ENCODE results near the gene ESF1. TPM values are rescaled to one million over a fixed set of nuclear protein-coding genes. Genes with fewer than 3 reads are reported as not detected.

ESF1 gene
- total RNA-seq, 1 experiment from 2014 or later: 22.7 TPM

GRCh38 chr20:13771853-13772453 is 12.8 kb downstream of the ESF1 start:
- no TSS peak for BruUV-seq (replicated peaks)
- Mint-ChIP-seq H3K27ac (ENCODE audit: unreplicated experiment) (no peak overlapping the region), H3K9me3 (ENCODE audit: unreplicated experiment) (peaks cover 2% of the 10 kb centered on the region), H3K36me3 (ENCODE audit: insufficient read depth, unreplicated experiment) (peaks cover 75% of the 10 kb centered on the region), H3K27me3 (ENCODE audit: insufficient read depth, unreplicated experiment) (no peaks in the 10 kb centered on the region), H3K4me3 (ENCODE audit: unreplicated experiment) (no peak overlapping the region), H3K4me1 (ENCODE audit: low read depth, unreplicated experiment) (no peaks in the 10 kb centered on the region)
- intact Hi-C loops (cut with micrococcal nuclease; ENCODE audit: unreplicated experiment): loop anchor here (1.0 to 5.0 kb wide), 4 partner anchors 162 to 845 kb away; no protein-coding TSS in a partner anchor
- no peak for DNase-seq
- Histone ChIP-seq H3K36me3 (ENCODE audit: control insufficient read depth, insufficient read depth, low read length) (no peaks in the 10 kb centered on the region; the same call in 1 of the 2 replicates), H3K4me1 (no peaks in the 10 kb centered on the region; the same call in 1 of the 2 replicates), H3K9me3 (no peaks in the 10 kb centered on the region), H3K27me3 (replicated peaks; ENCODE audit: control insufficient read depth, insufficient read depth, low read length) (no peaks in the 10 kb centered on the region), H3K4me3 (ENCODE audit: low read depth, low read length) (no peak overlapping the region)
- ChIA-PET POLR2A (interaction anchor here (0.5 to 0.7 kb wide), 3 partner anchors 83 to 551 kb away, joined by 3 to 6 read pairs (median 3); partner anchors contain the start of gene ISM1), CTCF (interaction anchor here (0.6 to 2.0 kb wide), 8 partner anchors 9 to 313 kb away, joined by 3 to 8 read pairs (median 3); partner anchors contain the start of genes ESF1 and NDUFAF5)
- TF ChIP-seq, protein P1, sequence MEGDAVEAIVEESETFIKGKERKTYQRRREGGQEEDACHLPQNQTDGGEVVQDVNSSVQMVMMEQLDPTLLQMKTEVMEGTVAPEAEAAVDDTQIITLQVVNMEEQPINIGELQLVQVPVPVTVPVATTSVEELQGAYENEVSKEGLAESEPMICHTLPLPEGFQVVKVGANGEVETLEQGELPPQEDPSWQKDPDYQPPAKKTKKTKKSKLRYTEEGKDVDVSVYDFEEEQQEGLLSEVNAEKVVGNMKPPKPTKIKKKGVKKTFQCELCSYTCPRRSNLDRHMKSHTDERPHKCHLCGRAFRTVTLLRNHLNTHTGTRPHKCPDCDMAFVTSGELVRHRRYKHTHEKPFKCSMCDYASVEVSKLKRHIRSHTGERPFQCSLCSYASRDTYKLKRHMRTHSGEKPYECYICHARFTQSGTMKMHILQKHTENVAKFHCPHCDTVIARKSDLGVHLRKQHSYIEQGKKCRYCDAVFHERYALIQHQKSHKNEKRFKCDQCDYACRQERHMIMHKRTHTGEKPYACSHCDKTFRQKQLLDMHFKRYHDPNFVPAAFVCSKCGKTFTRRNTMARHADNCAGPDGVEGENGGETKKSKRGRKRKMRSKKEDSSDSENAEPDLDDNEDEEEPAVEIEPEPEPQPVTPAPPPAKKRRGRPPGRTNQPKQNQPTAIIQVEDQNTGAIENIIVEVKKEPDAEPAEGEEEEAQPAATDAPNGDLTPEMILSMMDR (IDR thresholded peaks at IDR 0.05; ENCODE audit: insufficient read depth in 1 of 2, low read depth in 1 of 2, low read length in 1 of 2, severe bottlenecking in 1 of 2, unreplicated experiment in 1 of 2): peak in 1 of 2 experiments; percentile 60

DNA sequence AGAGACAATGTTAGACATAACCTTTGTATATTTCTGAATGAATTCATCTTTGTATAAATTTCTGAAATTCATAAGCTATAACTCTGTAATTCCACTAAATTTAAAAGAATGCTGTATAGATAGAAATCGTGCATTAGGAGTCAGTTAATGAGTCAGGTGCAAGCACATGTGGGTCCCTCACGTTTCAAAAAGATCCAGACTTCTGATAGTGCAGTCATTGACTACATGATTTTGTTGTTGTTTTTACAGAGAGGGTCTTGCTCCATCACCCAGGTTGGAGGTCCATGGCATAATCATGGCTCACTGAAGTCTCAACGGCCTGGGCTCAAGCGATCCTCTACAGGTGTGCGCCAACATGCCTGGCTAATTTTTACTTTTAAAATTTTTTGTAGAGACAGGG is 14.6 kb downstream of the ESF1 start:
- Mint-ChIP-seq H3K27ac (ENCODE audit: unreplicated experiment) (no peak overlapping the region), H3K27me3 (ENCODE audit: insufficient read depth, unreplicated experiment) (no peaks in the 10 kb centered on the region), H3K4me1 (ENCODE audit: low read depth, unreplicated experiment) (no peaks in the 10 kb centered on the region), H3K36me3 (ENCODE audit: insufficient read depth, unreplicated experiment) (peaks cover 80% of the 10 kb centered on the region), H3K9me3 (ENCODE audit: unreplicated experiment) (peaks cover 17% of the 10 kb centered on the region), H3K4me3 (ENCODE audit: unreplicated experiment) (no peak overlapping the region)
- TF ChIP-seq, protein P1 (IDR thresholded peaks at IDR 0.05; ENCODE audit: insufficient read depth in 1 of 2, low read depth in 1 of 2, low read length in 1 of 2, severe bottlenecking in 1 of 2, unreplicated experiment in 1 of 2): no peak
- H3K4me1 ChIP-seq: no peaks in the 10 kb centered on the region; the same call in 1 of the 2 replicates
- no peaks in the 10 kb centered on the region; the same call in 1 of the 2 replicates for H3K36me3 ChIP-seq (ENCODE audit: control insufficient read depth, insufficient read depth, low read length)
- ChIA-PET CTCF (no interaction called here), POLR2A (interaction anchor here (0.6 kb wide), 1 partner anchor 132 kb away, joined by 3 read pairs; no protein-coding TSS in a partner anchor)
- H3K9me3 ChIP-seq: peaks cover 5% of the 10 kb centered on the region; the same call in 1 of the 2 replicates
- intact Hi-C loops (cut with micrococcal nuclease; ENCODE audit: unreplicated experiment): loop anchor here (5.0 kb wide), 3 partner anchors 653 to 843 kb away; no protein-coding TSS in a partner anchor
- no peak for DNase-seq
- H3K27me3 ChIP-seq (replicated peaks; ENCODE audit: control insufficient read depth, insufficient read depth, low read length): no peaks in the 10 kb centered on the region
- no TSS peak for BruUV-seq (replicated peaks)
- H3K4me3 ChIP-seq (ENCODE audit: low read depth, low read length): no peak overlapping the region

DNA sequence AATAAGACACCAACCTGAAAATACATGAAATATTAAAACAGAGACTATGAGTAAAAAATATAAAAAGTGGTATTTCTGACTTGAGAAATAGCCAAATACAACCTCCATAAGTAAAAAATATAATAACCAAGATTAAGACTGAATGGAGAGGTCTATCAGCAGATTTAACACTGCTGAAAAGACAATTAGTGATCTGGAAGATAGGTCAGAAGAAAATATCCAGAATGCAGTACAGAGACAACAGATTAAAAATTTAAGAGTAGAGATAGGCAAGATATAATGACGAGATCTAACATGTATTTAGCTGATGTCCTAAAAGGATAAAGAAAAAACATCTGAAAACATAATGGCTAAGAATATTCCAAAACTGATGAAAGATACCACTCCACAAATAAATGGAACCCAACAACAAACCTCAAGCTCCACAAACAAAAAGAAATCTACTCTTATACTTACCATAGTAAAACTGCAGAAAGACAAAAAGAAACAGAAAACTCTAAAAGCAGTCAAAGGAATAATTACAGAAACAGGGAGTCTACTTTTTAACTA is 18.8 kb downstream of the ESF1 start:
- CTCF ChIA-PET: interaction anchor here (1.0 kb wide), 1 partner anchor 219 kb away, joined by 3 read pairs; no protein-coding TSS in a partner anchor

More for the DNA sequence above, 18.8 kb downstream of the ESF1 start:
- H3K9me3 Mint-ChIP-seq (ENCODE audit: unreplicated experiment): peaks cover 17% of the 10 kb centered on the region
- Histone ChIP-seq H3K4me3 (ENCODE audit: low read depth, low read length) (no peak overlapping the region), H3K9me3 (peaks cover 5% of the 10 kb centered on the region; the same call in 1 of the 2 replicates), H3K36me3 (ENCODE audit: control insufficient read depth, insufficient read depth, low read length) (no peaks in the 10 kb centered on the region; the same call in 1 of the 2 replicates), H3K4me1 (no peaks in the 10 kb centered on the region), H3K27me3 (replicated peaks; ENCODE audit: control insufficient read depth, insufficient read depth, low read length) (no peaks in the 10 kb centered on the region)
- BruUV-seq (replicated peaks): no TSS peak
- peaks cover 62% of the 10 kb centered on the region for H3K36me3 Mint-ChIP-seq (ENCODE audit: insufficient read depth, unreplicated experiment)
- intact Hi-C loops (cut with micrococcal nuclease; ENCODE audit: unreplicated experiment): no loop called here
- TF ChIP-seq, protein P1 (IDR thresholded peaks at IDR 0.05; ENCODE audit: insufficient read depth in 1 of 2, low read depth in 1 of 2, low read length in 1 of 2, severe bottlenecking in 1 of 2, unreplicated experiment in 1 of 2): no peak
- H3K4me3 Mint-ChIP-seq (ENCODE audit: unreplicated experiment): no peak overlapping the region
- POLR2A ChIA-PET: no interaction called here
- no peaks in the 10 kb centered on the region for H3K4me1 Mint-ChIP-seq (ENCODE audit: low read depth, unreplicated experiment)
- H3K27ac Mint-ChIP-seq (ENCODE audit: unreplicated experiment): no peak overlapping the region
- H3K27me3 Mint-ChIP-seq (ENCODE audit: insufficient read depth, unreplicated experiment): no peaks in the 10 kb centered on the region
- no peak for DNase-seq

All from Caco-2 (cell line).